Measurements from ENCODE around the gene ATP13A5. TPM values are rescaled to one million over a fixed set of nuclear protein-coding genes. Genes with fewer than 3 reads are reported as not detected.

Gene ATP13A5
- total RNA-seq, 1 experiment from 2014 or later = not detected

DNA sequence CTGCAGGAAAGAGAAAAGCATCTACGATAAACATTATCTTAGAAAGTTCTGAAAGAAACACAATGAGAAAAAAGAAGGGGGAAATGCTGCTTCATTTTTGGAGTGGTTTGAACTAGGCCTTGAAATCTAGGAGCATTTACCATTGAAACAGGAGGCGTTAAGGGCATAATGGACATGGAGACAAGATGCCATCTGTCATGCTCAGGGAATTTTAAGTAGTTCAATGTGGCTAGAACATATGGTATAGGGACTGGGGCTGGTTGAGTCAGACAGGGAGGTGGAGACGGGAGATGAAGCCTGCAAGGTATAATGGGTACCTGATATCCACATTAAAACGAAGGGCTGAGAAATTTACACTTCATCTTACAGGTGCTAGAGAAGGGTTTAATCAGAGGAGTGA, 147.9 kb downstream of the ATP13A5 start:
- Histone ChIP-seq H3K36me3 (no peaks in the 10 kb centered on the region), H3K9me3 (replicated peaks) (no peaks in the 10 kb centered on the region), H3K4me1 (replicated peaks) (no peaks in the 10 kb centered on the region)

DNA sequence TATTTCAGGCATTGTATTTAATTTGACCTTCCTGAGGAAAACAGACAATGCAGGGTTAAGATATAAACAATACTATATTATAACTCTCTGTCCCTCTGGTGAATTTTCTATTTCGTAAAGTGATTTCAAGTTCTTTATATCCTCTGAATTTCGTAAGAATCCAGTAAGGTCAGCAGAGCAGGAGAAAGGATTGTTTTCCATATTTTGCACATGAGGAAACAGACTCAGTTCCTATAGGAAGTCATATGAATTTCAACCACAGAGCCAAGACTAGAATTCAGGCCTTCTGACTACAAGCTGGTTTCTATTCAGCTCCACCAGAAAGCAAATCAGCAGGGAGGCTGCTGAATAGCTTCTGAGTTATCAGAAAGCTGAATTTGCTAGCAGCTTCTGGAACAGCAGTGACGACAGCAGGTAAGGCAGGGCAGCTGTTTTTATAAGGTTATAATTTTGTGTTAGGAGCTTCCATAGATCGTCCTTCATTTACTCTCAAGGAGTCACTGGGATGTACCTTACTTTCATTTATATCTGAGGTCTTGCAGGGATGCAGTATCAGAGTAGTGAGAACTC, 148.6 kb downstream of the ATP13A5 start:
- no peaks in the 10 kb centered on the region for H3K27me3 ChIP-seq (replicated peaks)
- H3K9me3 ChIP-seq (replicated peaks) = no peaks in the 10 kb centered on the region
- no peak for DNase-seq (ENCODE audit: low read depth in 1 of 2, low spot score in 2 of 2)
- H3K4me3 ChIP-seq = no peak overlapping the region
- no peak overlapping the region for H3K27ac ChIP-seq
- no peaks in the 10 kb centered on the region for H3K4me1 ChIP-seq (replicated peaks)
- H3K36me3 ChIP-seq = no peaks in the 10 kb centered on the region

More for the DNA sequence above, 147.9 kb downstream of the ATP13A5 start:
- no peak overlapping the region for H3K27ac ChIP-seq
- H3K4me3 ChIP-seq = no peak overlapping the region
- no peaks in the 10 kb centered on the region for H3K27me3 ChIP-seq (replicated peaks)
- no peak for DNase-seq (ENCODE audit: low read depth in 1 of 2, low spot score in 2 of 2)

DNA sequence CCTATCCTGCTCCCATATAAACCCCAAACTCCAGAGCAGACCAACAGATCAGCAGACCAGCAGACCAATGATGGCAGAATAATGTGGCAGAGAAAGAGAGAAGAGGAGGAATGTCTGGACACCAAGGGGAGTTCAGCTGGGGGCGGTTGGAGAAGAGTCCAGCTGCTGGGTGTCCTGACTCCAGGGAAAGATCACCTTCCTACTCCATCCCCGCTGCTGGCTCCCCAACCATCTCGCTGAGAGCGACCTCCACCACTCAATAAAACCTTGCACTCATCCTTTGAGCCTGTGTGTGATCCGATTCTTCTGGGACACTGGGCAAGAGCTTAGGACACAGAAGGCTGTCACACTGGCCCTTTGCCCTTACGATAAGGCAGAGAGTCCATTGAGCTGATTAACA, 150.3 kb downstream of the ATP13A5 start:
- H3K9me3 ChIP-seq (replicated peaks) = no peaks in the 10 kb centered on the region
- no peaks in the 10 kb centered on the region for H3K27me3 ChIP-seq (replicated peaks)
- DNase-seq (ENCODE audit: low read depth in 1 of 2, low spot score in 2 of 2) = no peak
- H3K4me3 ChIP-seq = no peak overlapping the region
- no peak overlapping the region for H3K27ac ChIP-seq
- H3K4me1 ChIP-seq (replicated peaks) = no peaks in the 10 kb centered on the region
- H3K36me3 ChIP-seq = no peaks in the 10 kb centered on the region

DNA sequence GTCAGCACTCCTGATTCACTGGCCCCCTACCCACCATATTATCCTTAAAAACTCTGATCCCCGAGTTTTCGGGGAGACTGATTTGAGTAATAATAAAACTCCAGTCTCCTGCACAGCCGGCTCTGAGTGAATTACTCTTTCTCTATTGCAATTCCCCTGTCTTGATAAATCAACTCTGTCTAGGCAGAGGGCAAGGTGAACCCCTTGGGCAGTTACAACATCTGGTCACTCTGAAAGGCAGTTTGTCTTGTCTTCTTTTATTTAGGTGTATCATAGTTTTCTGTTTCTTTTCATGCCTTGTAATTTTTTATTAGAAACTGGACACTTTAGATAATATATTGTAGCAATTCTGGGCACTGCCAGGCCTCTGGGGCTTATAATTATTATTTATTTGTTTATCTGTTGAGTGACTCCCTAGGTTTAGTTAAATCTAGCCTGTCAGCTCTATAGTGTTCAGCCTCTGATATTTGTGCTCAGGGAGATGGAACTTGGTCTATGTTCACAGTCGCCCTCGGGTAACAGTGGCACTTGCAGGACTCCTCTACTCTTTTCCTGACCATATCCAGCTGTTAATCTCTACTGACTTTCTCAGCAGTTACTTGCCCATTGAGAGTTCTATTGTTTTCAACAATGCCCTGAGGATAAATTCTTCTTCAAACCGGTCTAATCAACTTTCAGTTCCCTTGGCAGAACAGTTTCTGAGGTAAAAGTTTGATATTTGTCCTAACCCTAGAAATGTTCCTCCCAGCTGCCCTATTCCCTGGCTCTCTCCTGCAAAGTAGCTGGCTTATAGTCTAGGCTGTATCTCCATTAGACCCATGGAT, 153.0 kb downstream of the ATP13A5 start:
- Histone ChIP-seq H3K4me1 (replicated peaks) (no peaks in the 10 kb centered on the region), H3K36me3 (no peaks in the 10 kb centered on the region), H3K27me3 (replicated peaks) (no peaks in the 10 kb centered on the region), H3K27ac (no peak overlapping the region), H3K4me3 (no peak overlapping the region), H3K9me3 (replicated peaks) (no peaks in the 10 kb centered on the region)
- no peak for DNase-seq (ENCODE audit: low read depth in 1 of 2, low spot score in 2 of 2)

Other genes starting within 250 kb of the ATP13A5 start
- 1.4 and 9.8 TPM in 2 replicates for gene PLAAT1, start 137.5 kb downstream of the ATP13A5 start, total RNA-seq (2014; rRNA removed; shearing (Covaris generic))
- gene ATP13A4, start 176.1 kb upstream of the ATP13A5 start, total RNA-seq (2014; rRNA removed; shearing (Covaris generic)) = not detected in 2 replicates
- 76.1 and 104 TPM in 2 replicates for gene OPA1, start 214.5 kb upstream of the ATP13A5 start, total RNA-seq (2014; rRNA removed; shearing (Covaris generic))

Measured in SJSA1 (cell line).